Adipose tissue (tissue), 3 donors: Measurements from ENCODE around the gene ODAD4. TPM values are rescaled to one million over a fixed set of nuclear protein-coding genes. Genes with fewer than 3 reads are reported as not detected.
"Not testable (repeated sequence)": the region's sequence is repeated elsewhere in the genome, so short reads cannot be mapped to it uniquely, and the experiment has no call there.

Source experiments
- H3K27ac ChIP-seq: one replicate; pipeline ENCODE4 v1.5.1; 2013; ENCODE audit warnings: low read depth, low read length
- WGBS, 3 donors: extraction: QIAGEN DNeasy Blood & Tissue Kit; methylation state at CpG; one replicate each; pipeline ENCODE4 v1.1.7; 2013; 5-methylcytosine and 5-hydroxymethylcytosine counted together
- polyA plus RNA-seq, 3 donors: library from polyadenylated mRNA; stranded (reverse); fragments of 200-250 nt; gene quantifications; one replicate each; pipeline ENCODE4 v1.2.3, GENCODE V29; 2013
- donor health status: healthy with polysubstance abuse.
- donor health status: Bipolar disorder and iron deficiency.
- donor health status: healthy.

The ODAD4 gene
- polyA plus RNA-seq, 3 donors = 0.48 to 0.79 (median 0.64) TPM

- WGBS, 3 donors = 93 to 97% (median 96%) methylated on average over 8 of the region's 8 CpGs
- H3K27ac ChIP-seq = no peak overlapping the region
Measured at GRCh38 chr17:41984454-41984853, 54.0 kb downstream of the ODAD4 start.

- no peak overlapping the region for H3K27ac ChIP-seq
- WGBS, 3 donors = 94 to 96% (median 96%) methylated on average over 8 of the region's 8 CpGs
Measured at GRCh38 chr17:41985919-41986318, 55.5 kb downstream of the ODAD4 start.

GRCh38 chr17:41986634-41987033, 56.2 kb downstream of the ODAD4 start:
- no peak overlapping the region for H3K27ac ChIP-seq
- WGBS, 3 donors = 91 to 96% (median 93%) methylated on average over 1 of the region's 1 CpG

DNA sequence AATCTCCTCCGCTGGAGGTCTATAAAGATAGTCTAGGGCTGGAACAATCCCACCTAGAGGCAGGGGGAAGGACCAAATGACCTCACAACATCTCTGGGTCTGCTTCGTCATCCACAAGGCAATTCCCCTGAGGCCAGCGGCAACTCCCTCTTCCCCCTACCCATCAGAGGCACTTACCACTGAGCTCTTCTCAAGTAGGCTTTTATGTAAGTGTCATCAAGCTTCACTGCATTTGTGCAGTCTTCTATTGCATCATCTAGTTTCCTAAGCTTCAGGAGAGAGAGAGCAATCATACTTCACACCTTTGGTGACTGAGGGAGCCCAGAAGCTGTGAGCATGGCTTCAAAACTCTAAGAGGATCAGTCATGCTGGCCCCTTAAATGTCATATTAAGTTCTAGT, 57.2 kb downstream of the ODAD4 start:
- WGBS, 3 donors = 67 to 95% (median 68%) methylated on average over 3 of the region's 3 CpGs
- no peak overlapping the region for H3K27ac ChIP-seq

GRCh38 chr17:41988418-41988817, 58.0 kb downstream of the ODAD4 start:
- WGBS, 3 donors = 96 to 98% (median 97%) methylated on average over 2 of the region's 2 CpGs
- H3K27ac ChIP-seq = no peak overlapping the region

- WGBS, 3 donors = 72 to 95% (median 75%) methylated on average over 5 of the region's 5 CpGs
- H3K27ac ChIP-seq = no peak overlapping the region
Measured at GRCh38 chr17:41989702-41990419, 59.4 kb downstream of the ODAD4 start.

DNA sequence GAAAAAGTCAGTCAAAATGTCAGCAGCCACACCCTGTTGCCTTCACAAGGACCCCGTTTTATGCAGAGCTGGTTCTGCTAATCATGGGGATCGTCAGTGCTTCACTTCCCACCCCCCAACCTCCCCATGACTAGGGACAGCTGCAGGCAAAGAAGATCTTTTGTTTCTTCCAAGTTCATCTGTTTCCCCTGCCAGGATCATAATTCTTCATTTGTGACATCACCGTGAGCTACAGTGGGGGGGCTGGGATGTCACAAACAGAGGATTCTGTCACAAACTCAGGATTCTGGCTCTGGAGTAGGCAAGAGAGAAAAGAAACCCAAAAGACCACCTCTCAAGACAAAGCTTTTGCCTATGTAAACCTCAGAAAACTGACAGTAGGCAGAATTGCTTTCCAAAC, 62.2 kb downstream of the ODAD4 start:
- no peak overlapping the region for H3K27ac ChIP-seq
- 71 to 87% (median 78%) methylated on average over 3 of the region's 3 CpGs for WGBS, 3 donors

GRCh38 chr17:41996855-41997164, 66.4 kb downstream of the ODAD4 start:
- no peak overlapping the region for H3K27ac ChIP-seq
- 87 to 91% (median 91%) methylated on average over 2 of the region's 2 CpGs for WGBS, 3 donors

DNA sequence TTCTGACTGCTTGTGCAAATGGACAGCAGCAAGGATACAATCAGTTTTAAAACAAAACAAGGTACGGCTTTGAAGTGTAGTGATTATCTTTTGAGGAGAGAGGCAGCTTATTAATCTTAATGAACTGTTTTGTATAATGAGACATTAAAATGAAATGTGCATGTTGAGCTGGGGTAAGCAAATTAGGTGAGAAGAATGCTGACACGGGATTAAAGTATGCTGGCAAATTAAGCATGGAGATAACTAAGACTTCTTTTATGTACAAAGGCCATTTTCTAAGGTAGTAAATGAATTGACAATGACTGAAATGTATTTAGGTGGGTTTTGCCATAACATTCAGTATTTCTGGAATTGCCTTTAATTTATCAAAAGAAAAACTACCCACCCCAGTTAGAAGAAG, 68.1 kb downstream of the ODAD4 start:
- H3K27ac ChIP-seq = no peak overlapping the region
- WGBS, 3 donors = 29 to 45% (median 41%) methylated on average over 2 of the region's 2 CpGs

GRCh38 chr17:42000413-42001133, 70.2 kb downstream of the ODAD4 start:
- 71 to 79% (median 75%) methylated on average over 3 of the region's 3 CpGs for WGBS, 3 donors
- H3K27ac ChIP-seq = no peak overlapping the region

DNA sequence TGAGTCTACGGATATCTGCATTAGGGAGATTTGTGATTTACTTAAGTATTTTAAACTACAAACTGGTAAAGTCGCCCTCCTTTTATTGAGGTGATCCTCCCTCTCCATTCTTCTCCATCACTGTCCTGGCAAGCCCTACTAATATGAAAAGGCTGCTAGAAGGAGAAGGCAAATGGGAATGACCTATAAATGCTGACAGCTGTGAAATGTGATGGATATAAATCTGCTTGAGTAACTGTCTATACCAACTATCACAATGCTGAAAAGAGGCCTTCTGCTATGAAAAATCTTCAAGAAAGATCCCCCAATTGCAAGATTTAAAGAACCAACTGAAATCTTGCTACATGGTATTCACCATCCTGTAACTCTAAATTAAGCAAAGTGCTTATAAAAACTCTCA, 71.3 kb downstream of the ODAD4 start:
- H3K27ac ChIP-seq = no peak overlapping the region

DNA sequence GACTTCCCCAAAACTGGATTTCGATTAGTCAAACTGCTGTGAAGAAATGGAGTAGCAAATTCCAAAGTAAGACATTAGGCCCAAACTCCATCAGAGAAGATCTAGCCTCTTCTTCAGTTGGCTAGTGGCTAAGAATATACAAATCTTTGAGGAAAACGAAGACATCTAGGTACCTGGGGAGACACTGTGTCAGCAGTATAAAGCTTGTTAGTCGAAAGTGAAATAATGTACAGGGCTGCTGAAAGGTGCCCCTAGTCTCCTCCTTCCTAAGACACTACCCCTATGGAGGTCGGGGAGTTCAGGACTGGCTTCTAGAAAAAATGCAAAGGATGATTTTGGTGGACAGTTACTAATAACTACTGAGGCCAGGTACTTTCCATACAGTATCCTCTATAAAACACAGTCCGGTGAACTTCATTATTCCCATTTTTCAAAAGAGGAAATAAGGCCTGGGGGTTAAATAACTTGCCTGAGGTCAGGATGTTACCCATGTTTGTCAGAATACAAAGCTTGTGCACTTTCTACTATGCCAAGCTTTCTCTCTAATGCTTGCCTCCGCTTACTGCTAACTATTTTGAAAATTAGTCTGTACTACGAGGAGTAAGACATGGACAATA, 71.9 kb downstream of the ODAD4 start:
- H3K27ac ChIP-seq = no peak overlapping the region
- 82 to 85% (median 84%) methylated on average over 7 of the region's 7 CpGs for WGBS, 3 donors

More for the DNA sequence above, 71.3 kb downstream of the ODAD4 start:
- 91 to 95% (median 91%) methylated on average over 2 of the region's 2 CpGs for WGBS, 3 donors

DNA sequence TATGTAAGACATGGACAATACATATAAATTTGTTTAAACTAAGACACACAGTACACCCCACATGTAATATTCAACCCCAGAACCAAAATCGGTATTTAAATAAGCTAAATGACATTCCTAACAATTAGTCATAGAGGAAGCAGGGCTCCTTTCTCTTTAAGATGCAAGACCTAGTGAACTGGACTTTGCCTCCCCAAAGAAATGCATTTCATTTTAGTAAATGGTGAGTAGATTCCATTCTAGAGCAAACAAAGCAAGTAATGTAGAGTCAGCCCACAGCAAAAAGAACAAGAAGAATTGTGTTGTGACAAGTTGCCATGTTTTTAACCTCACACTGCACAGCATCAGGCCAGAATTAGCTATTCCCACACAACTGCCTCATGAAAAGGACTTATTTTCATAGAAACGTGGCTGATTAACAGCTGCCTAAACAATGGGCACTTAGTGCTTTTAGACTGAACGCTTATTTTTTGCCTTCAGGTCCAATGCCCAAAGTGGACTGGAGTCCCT, 72.4 kb downstream of the ODAD4 start:
- WGBS, 3 donors = 44 to 88% (median 75%) methylated on average over 3 of the region's 3 CpGs
- no peak overlapping the region for H3K27ac ChIP-seq

DNA sequence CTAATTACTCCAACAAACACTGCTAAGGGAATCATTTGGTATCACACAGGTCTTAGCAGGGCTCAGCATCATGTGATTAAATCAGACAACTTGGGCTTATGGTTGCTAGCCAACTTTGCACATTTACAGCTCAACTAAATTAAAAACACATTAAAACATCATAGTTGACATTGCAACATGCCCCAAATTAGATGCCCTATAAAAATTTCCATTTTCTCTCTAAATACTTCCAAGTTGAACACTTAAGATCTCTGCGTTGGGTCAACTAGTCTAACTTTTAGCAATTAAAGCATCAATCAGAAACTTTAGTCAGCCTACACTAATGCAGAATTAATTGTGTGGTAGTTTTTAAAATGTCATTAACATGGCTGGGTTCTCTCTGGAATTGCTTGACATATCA, 74.7 kb downstream of the ODAD4 start:
- 79 to 87% (median 80%) methylated on average over 1 of the region's 1 CpG for WGBS, 3 donors
- no peak overlapping the region for H3K27ac ChIP-seq

DNA sequence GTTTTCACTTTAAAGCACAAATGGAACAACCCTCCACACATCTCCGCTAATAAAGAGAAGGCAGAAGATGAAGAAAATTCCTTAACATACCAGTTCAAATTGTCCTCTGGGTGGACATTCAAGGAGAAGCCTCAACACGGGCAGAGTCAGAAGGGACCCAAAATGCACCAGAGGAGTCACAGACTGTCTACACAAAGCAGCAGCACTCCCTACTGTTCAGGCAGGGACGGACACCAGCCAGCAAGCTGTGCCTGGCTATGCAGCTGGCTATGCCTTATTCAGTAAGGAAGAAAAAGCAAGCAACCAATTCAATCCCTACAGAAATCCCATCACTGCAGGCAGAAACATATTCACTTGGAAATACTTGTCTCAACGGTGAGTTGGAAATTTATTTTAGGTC, 78.8 kb downstream of the ODAD4 start:
- H3K27ac ChIP-seq = no peak overlapping the region
- whole genome bisulfite sequencing, 3 donors = 70 to 80% (median 72%) methylated on average over 4 of the region's 4 CpGs

DNA sequence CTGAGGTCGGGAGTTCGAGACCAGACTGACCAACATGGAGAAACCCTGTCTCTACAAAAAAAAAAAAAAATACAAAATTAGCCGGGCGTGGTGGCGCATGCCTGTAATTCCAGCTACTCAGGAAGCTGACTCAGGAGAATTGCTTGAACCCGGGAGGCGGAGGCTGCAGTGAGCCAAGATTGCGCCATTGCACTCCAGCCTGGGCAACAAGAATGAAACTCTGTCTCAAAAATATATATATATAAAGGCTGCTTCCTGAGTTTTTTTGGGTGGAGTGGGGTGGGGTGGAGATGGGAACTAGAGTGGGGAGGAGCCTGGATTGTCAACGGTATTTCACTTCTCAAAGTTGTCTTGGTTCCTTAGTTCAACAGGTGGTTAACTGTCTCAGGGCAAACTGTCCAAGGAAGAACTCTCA, 79.9 kb downstream of the ODAD4 start:
- not testable (repeated sequence) for H3K27ac ChIP-seq
- WGBS, 3 donors = 29 to 67% (median 37%) methylated on average over 9 of the region's 9 CpGs

GRCh38 chr17:42010898-42011516, 80.6 kb downstream of the ODAD4 start:
- H3K27ac ChIP-seq = no peak overlapping the region
- WGBS, 3 donors = 93 to 94% (median 94%) methylated on average over 3 of the region's 3 CpGs

DNA sequence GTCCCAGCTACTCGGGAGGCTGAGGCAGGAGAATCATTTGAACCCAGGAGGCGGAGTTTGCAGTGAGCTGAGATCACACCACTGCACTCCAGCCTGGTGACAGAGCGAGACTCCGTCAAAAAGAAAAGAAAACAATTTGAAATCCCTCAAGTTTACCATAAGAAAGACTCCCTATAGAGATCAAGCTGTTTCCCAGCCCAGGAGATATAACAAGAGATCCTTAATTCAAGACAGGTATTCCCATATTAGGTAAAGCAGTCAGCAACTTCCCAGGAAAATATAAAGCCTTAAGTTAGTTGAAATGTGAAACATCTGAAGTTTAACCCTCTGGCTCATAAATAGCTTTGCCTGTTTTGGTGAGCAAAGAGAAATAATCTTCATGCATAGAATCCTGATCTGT, 81.9 kb downstream of the ODAD4 start:
- 83 to 84% (median 84%) methylated on average over 4 of the region's 4 CpGs for WGBS, 3 donors
- H3K27ac ChIP-seq = not testable (repeated sequence)

GRCh38 chr17:42013740-42014139, 83.3 kb downstream of the ODAD4 start:
- H3K27ac ChIP-seq = not testable (repeated sequence)

More at GRCh38 chr17:42013740-42014139, 83.3 kb downstream of the ODAD4 start:
- WGBS, 3 donors = 81 to 94% (median 93%) methylated on average over 12 of the region's 12 CpGs
